AG10803 (cell line): ENCODE data around the gene LEMD3.

ENCODE experiments used
- DNase-seq: peaks from one replicate; pipeline ENCODE4 v3.0.0; 2010; ENCODE audit warnings: low read depth
- H3K4me3 ChIP-seq: 2 replicates; pipeline ENCODE4 v1.5.1; 2011; ENCODE audit warnings: mild to moderate bottlenecking, low read length, control low read depth
- TF ChIP-seq, protein P1 (sequence below): conservative IDR thresholded peaks from 2 replicates; pipeline ENCODE4 v1.5.1; 2011; ENCODE audit warnings: mild to moderate bottlenecking, low read length, control low read depth, inconsistent platforms

The LEMD3 gene

DNA sequence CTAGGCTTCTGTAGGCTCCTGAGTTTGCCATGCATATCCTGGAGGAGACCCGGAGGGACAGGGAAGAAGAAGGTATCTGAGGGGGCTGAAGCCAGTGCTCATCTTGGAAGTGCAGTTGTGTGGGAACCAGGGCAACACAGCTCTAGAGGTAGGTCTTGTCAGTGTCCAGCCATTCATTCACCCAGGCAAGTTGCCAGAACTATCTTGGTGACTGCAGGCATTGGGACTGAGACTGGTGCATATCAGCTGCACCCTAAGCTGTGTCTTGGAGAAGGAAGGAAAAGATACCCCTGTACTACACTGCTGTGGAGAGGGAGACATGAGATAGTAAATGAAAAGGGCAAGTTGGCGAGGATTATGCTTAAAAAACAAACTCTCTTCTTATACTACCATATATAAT is 43.4 kb upstream of the LEMD3 start:
- TF ChIP-seq, protein P1, sequence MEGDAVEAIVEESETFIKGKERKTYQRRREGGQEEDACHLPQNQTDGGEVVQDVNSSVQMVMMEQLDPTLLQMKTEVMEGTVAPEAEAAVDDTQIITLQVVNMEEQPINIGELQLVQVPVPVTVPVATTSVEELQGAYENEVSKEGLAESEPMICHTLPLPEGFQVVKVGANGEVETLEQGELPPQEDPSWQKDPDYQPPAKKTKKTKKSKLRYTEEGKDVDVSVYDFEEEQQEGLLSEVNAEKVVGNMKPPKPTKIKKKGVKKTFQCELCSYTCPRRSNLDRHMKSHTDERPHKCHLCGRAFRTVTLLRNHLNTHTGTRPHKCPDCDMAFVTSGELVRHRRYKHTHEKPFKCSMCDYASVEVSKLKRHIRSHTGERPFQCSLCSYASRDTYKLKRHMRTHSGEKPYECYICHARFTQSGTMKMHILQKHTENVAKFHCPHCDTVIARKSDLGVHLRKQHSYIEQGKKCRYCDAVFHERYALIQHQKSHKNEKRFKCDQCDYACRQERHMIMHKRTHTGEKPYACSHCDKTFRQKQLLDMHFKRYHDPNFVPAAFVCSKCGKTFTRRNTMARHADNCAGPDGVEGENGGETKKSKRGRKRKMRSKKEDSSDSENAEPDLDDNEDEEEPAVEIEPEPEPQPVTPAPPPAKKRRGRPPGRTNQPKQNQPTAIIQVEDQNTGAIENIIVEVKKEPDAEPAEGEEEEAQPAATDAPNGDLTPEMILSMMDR = no peak
- DNase-seq = no peak

DNA sequence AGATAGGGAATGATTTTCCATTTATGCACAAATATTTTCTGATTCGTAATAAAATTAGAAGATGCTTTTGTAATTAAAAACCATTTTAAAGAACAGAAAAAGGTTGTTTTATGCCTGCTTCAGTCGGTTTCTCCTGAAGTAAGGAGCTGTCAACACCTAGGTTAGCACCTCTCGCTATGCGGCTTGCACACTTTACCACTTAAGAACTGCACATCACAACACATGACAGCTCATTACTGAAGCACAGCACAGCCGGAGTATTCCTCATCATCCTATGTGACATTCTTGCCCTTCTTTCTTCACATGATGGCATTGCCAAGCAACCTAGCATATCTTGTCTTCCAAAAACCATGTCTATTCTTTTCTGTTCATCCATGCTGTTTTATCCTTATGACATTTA is 42.9 kb upstream of the LEMD3 start:
- TF ChIP-seq, protein P1 = no peak
- DNase-seq = no peak
- H3K4me3 ChIP-seq = no peak overlapping the region

More for the DNA sequence above, 43.4 kb upstream of the LEMD3 start:
- no peak overlapping the region for H3K4me3 ChIP-seq

DNA sequence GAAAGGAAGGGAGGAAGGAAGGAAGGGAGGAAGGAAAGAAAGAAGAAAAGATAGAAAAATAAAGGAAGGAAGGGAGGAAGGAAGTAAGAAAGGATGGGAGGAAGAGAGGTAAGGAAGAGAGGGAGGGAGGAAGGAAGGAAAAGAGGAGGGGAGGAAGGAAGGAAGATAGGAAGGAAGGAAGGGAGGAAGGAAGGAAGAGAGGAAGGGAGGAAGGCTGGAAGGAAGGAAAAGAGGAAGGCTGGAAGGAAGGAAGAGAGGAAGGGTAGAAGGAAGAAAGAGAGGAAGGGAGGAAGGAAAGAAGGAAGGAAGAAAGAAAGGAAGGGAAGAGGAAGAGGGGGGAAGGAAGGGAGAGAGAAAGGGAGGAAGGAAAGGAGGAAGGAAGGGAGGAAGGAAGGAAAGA is 35.5 kb upstream of the LEMD3 start:
- no peak overlapping the region for H3K4me3 ChIP-seq
- TF ChIP-seq, protein P1 = no peak
- no peak for DNase-seq

DNA sequence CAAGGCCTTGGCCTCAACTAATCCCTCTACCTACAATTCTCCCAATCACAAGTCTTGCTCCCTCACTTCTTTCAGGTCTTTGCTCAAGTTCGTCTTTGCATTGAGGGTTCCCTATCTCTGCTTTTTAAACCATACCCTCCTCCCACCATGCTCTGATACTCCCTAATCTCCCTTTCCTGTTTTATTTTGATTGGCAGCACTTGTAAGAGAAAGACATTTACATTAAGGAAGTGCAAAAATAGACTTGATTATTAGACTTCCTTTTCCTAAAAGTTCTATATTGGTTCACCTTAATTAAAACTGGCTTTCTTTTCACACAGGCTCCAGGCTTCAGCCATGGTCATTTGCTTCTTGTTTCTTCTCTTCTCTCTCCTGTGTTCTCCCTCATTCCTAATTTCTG is 30.0 kb upstream of the LEMD3 start:
- TF ChIP-seq, protein P1 = no peak
- no peak overlapping the region for H3K4me3 ChIP-seq
- DNase-seq = no peak

DNA sequence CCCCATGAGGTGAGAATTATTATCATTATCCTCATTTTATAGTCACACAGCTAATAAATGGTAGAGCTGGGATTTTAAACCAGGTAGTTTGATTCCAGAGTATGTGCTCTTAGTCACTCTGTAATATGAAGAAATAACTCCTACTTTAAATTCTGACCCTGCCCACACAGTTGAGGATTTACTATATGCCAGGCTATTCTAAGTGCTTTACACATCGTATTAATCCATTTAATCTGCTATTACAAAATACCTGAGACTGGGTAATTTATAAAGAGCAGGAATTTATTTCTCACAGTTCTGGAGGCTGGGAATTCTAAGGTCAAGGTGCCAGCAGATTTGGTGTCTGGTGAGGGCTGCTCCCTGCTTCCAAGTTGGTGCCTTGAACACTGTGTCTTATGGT is 28.6 kb upstream of the LEMD3 start:
- TF ChIP-seq, protein P1 = no peak

DNA sequence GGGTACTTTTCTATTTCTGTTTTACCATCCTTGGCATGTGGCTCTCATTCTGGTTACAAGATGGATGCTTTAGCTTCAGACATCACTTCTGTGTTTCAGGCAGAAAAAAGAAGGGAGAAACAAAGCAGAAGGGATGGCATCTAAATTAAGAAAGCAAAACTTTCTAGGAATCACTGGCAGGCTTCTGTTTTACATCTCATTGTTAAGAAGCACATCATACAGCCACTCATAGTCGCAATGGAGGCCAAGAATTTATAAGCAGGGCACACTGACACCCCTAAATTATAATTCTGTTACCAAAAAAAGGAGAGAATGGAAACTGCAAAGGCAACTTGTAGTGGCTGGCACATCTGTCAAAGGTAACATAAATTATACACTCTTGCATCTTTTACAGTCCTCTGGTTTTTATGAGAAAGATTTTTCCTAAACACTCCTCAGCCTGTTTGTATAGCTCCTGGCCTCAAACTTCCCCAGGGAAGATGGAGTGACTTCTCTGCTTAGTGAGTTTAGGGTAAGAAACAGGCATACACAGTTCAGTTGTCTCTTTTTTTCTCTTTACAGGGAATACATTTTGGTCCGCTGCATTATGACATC is 22.0 kb upstream of the LEMD3 start:
- TF ChIP-seq, protein P1 = no peak
- no peak for DNase-seq
- no peak overlapping the region for H3K4me3 ChIP-seq

More for the DNA sequence above, 28.6 kb upstream of the LEMD3 start:
- no peak for DNase-seq
- H3K4me3 ChIP-seq = no peak overlapping the region

DNA sequence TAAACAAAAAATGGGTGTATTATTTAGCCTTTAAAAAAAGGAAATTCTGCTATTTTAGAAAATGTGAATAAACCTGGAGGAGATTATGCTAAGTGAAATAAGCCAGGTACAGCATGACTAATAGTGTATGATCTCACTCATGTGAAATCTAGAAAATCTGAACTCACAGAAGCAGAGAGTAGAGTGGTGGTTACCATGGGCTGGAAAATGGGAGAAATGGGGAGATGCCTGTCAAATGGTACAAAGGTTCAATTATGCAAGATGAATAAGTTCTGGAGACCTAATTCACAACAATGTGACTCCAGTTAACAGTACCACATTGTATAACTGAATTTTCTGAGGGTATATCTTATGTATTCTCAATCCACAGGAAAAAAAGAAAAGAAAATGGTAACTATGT is 17.4 kb upstream of the LEMD3 start:
- TF ChIP-seq, protein P1 = no peak

More for the DNA sequence above, 17.4 kb upstream of the LEMD3 start:
- no peak for DNase-seq
- no peak overlapping the region for H3K4me3 ChIP-seq
